CD4-positive, CD25-positive, alpha-beta regulatory T cell (primary cell): ENCODE data around the gene FBLN7. TPM values are rescaled to one million over a fixed set of nuclear protein-coding genes. Genes with fewer than 3 reads are reported as not detected.

Source experiments
- ATAC-seq, 2 donors: fragments of 150-1000 bp; cut with Tn5 transposase; one replicate each; pipeline ENCODE4 v1.10.0; 2021; ENCODE audit warnings: low read depth in 2 of 2, moderate number of reproducible peaks in 2 of 2, moderate library complexity in 1 of 2
- DNase-seq, 3 donors: peaks; one replicate each; pipeline versions ENCODE4 v3.0.0 to v3.0.0-alpha.2; 2012 to 2022; ENCODE audit warnings: mixed read lengths in 1 of 3
- H3K27ac ChIP-seq: one replicate; pipeline ENCODE4 v1.7.0; 2013; ENCODE audit warnings: mild to moderate bottlenecking, low read length; ENCODE audit not compliant: insufficient read depth, poor library complexity, severe bottlenecking
- H3K27me3 ChIP-seq: one replicate; pipeline ENCODE4 v1.7.0; 2013; ENCODE audit warnings: low read length; ENCODE audit not compliant: control insufficient read depth, insufficient read depth
- H3K36me3 ChIP-seq: one replicate; pipeline ENCODE4 v1.7.0; 2013; ENCODE audit warnings: mild to moderate bottlenecking, low read length, moderate library complexity; ENCODE audit not compliant: control insufficient read depth, insufficient read depth
- H3K4me1 ChIP-seq: 2 replicates; pipeline ENCODE4 v1.7.0; 2013; ENCODE audit warnings: mild to moderate bottlenecking, low read length; ENCODE audit not compliant: insufficient read depth, control insufficient read depth, poor library complexity, severe bottlenecking
- H3K4me3 ChIP-seq: one replicate; pipeline ENCODE4 v1.7.0; 2013; ENCODE audit warnings: low read depth, mild to moderate bottlenecking, low read length, moderate library complexity
- H3K9me3 ChIP-seq, 2 experiments: 1 replicate in 1 of 2; 2 replicates in 1 of 2; pipeline ENCODE4 v1.7.0; 2013; ENCODE audit warnings: low read length in 2 of 2, mild to moderate bottlenecking in 1 of 2, moderate library complexity in 1 of 2; ENCODE audit not compliant: control insufficient read depth in 2 of 2
- H3K27ac Mint-ChIP-seq, 3 donors: one replicate each; pipeline ENCODE4 v1.8.0; 2020 to 2022; ENCODE audit warnings: mild to moderate bottlenecking in 3 of 3, mixed read lengths in 3 of 3, moderate library complexity in 2 of 3
- H3K27me3 Mint-ChIP-seq: one replicate; pipeline ENCODE4 v1.8.0; 2022; ENCODE audit warnings: mild to moderate bottlenecking, mixed read lengths
- H3K36me3 Mint-ChIP-seq: one replicate; pipeline ENCODE4 v1.8.0; 2020; ENCODE audit warnings: mixed read lengths
- H3K4me1 Mint-ChIP-seq, 4 donors: one replicate each; pipeline ENCODE4 v1.8.0; 2020 to 2022; ENCODE audit warnings: mixed read lengths in 4 of 4, mild to moderate bottlenecking in 1 of 4
- H3K4me3 Mint-ChIP-seq, 4 donors: one replicate each; pipeline ENCODE4 v1.8.0; 2020 to 2022; ENCODE audit warnings: mild to moderate bottlenecking in 4 of 4, mixed read lengths in 4 of 4, moderate library complexity in 3 of 4
- H3K9me3 Mint-ChIP-seq, 7 donors: one replicate each; pipeline ENCODE4 v1.8.0; 2020 to 2022; ENCODE audit warnings: mixed read lengths in 7 of 7, mild to moderate bottlenecking in 3 of 7, moderate library complexity in 2 of 7
- polyA plus RNA-seq, 4 donors: library from polyadenylated mRNA; unstranded; fragments of 300-500 nt; fragmentation: Illumina TruSeq; gene quantifications; one replicate each; pipeline ENCODE4 v1.2.3, GENCODE V29; 2021
- total RNA-seq: library from RNA; stranded (reverse); gene quantifications from one replicate; pipeline ENCODE4 v1.2.3, GENCODE V29; 2022

FBLN7 gene
- total and polyA plus RNA-seq, 5 donors from 2014 or later = 19.3 to 40.2 (median 36.0) TPM

- no peaks in the 10 kb centered on the region for H3K27me3 Mint-ChIP-seq
- H3K27ac Mint-ChIP-seq = peak overlapping the region in 1 of 3 donors; percentile 80
- Histone ChIP-seq H3K4me3 (no peak overlapping the region), H3K27ac (no peak overlapping the region), H3K27me3 (no peaks in the 10 kb centered on the region), H3K4me1 (peaks cover 26% of the 10 kb centered on the region), H3K36me3 (peaks cover 6% of the 10 kb centered on the region), H3K9me3 (no peaks in the 10 kb centered on the region)
- H3K9me3 Mint-ChIP-seq = no peaks in the 10 kb centered on the region
- peaks cover 28% of the 10 kb centered on the region for H3K36me3 Mint-ChIP-seq
- DNase-seq (no peak), ATAC-seq (no peak)
- H3K4me3 Mint-ChIP-seq = no peak overlapping the region
- H3K4me1 Mint-ChIP-seq = peaks cover 16 to 68% (median 38%) of the 10 kb centered on the region in 4 donors
These were observed 55.8 kb downstream of the FBLN7 start for GRCh38 chr2:112194028-112194427.

DNA sequence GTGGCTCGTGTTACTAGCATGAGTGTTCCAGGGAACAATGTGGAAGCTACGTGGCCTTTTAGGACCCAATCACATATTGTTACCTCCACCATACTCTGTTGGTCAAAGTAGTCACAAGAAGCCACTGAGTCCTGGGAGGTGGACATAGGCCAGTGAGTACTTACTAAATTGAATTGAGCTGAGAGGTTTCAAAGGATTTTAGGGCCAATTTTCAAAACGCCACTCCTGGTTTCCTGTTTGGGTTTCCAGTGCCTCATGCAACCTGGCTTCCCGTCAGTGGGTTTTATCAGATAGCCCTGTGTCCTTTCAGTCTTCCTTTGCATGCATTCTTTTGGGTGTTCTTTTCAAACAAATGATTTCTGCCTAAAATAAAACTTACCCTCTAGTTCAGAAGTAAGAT is 56.3 kb downstream of the FBLN7 start:
- Mint-ChIP-seq H3K4me3 (peak overlapping the region in 1 of 4 donors; percentile 30), H3K27ac (peak overlapping the region in 2 of 3 donors; percentile 49 to 80), H3K4me1 (peaks cover 18 to 65% (median 34%) of the 10 kb centered on the region in 4 donors)

DNA sequence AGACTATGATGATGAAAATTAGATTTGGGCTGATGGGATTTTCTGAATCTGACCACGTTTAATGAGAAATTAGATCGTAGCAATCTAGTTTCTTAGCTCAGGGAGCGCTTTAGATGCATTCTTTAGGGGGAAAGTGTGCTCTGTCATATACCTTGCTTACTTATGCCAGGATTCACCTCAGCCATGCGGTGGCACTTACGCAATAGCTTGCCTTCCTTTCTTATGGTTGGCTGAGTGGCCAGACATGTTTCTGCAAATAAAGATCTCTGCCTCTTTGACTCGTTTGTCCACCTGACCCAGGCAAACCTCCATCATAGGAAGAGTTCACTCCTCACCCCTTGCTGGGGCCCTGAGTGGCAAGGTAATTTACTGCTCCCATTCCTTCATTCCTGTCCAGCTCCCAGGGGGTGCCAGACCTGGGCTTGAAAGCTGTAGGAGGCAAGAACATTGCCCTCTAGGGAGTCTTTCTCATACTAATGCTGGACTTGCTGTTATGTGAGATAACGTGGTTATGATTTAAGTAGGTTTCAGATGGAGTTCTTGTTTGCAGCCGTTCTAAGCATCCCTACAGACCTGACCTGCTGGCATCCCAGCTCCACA is 57.1 kb downstream of the FBLN7 start:
- Mint-ChIP-seq H3K4me3 (no peak overlapping the region), H3K36me3 (peaks cover 38% of the 10 kb centered on the region), H3K27me3 (no peaks in the 10 kb centered on the region), H3K4me1 (peaks cover 17 to 60% (median 27%) of the 10 kb centered on the region in 4 donors), H3K27ac (peak overlapping the region in 1 of 3 donors; percentile 80), H3K9me3 (peaks cover 0 to 2% (median 0%) of the 10 kb centered on the region in 7 donors)
- no peak for DNase-seq
- peaks cover 16% of the 10 kb centered on the region for H3K4me1 ChIP-seq
- H3K9me3 ChIP-seq = no peaks in the 10 kb centered on the region
- no peak overlapping the region for H3K4me3 ChIP-seq
- H3K36me3 ChIP-seq = peaks cover 6% of the 10 kb centered on the region
- ATAC-seq = no peak
- no peaks in the 10 kb centered on the region for H3K27me3 ChIP-seq
- no peak overlapping the region for H3K27ac ChIP-seq

More for the DNA sequence above, 56.3 kb downstream of the FBLN7 start:
- no peak overlapping the region for H3K27ac ChIP-seq
- peaks cover 22% of the 10 kb centered on the region for H3K4me1 ChIP-seq
- no peaks in the 10 kb centered on the region for H3K27me3 ChIP-seq
- no peaks in the 10 kb centered on the region for H3K27me3 Mint-ChIP-seq
- H3K4me3 ChIP-seq = no peak overlapping the region
- H3K36me3 ChIP-seq = peaks cover 6% of the 10 kb centered on the region
- H3K9me3 Mint-ChIP-seq = peaks cover 0 to 2% (median 0%) of the 10 kb centered on the region in 7 donors
- no peak for ATAC-seq
- peaks cover 31% of the 10 kb centered on the region for H3K36me3 Mint-ChIP-seq
- no peaks in the 10 kb centered on the region for H3K9me3 ChIP-seq
- DNase-seq = no peak

DNA sequence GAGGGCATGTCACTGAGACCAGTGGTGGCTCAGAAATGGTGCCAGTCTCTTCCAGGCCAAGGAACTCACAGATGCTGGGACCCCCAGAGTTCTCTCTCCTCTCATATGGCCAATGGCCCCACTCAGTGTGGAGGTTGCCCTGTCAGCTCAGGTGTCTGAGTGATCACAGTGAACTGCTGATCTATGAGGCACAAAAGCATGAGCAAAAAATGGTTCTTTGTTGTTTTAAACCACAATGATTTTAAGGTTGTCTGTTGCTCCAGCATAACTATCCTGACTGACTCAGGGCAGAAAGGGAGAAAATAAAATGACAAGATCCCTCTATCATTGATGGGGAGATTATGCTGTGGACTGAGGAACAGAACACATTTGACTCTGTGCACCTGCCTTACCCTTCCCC is 57.8 kb downstream of the FBLN7 start:
- Mint-ChIP-seq H3K27me3 (no peaks in the 10 kb centered on the region), H3K36me3 (peaks cover 35% of the 10 kb centered on the region), H3K9me3 (peaks cover 0 to 2% (median 0%) of the 10 kb centered on the region in 7 donors), H3K4me3 (no peak overlapping the region), H3K27ac (no peak overlapping the region), H3K4me1 (peaks cover 12 to 57% (median 22%) of the 10 kb centered on the region in 4 donors)
- Histone ChIP-seq H3K4me1 (peaks cover 10% of the 10 kb centered on the region), H3K4me3 (no peak overlapping the region), H3K27ac (no peak overlapping the region), H3K9me3 (no peaks in the 10 kb centered on the region), H3K27me3 (no peaks in the 10 kb centered on the region), H3K36me3 (peaks cover 6% of the 10 kb centered on the region)
- no peak for ATAC-seq
- DNase-seq = no peak

GRCh38 chr2:112197868-112198267 is 59.7 kb downstream of the FBLN7 start:
- peaks cover 5 to 41% (median 12%) of the 10 kb centered on the region in 4 donors for H3K4me1 Mint-ChIP-seq
- Histone ChIP-seq H3K36me3 (peaks cover 3% of the 10 kb centered on the region), H3K4me3 (no peak overlapping the region), H3K9me3 (peaks cover 0 to 2% of the 10 kb centered on the region in 2 experiments), H3K27me3 (no peaks in the 10 kb centered on the region), H3K4me1 (peaks cover 3% of the 10 kb centered on the region), H3K27ac (no peak overlapping the region)
- peaks cover 0 to 2% (median 0%) of the 10 kb centered on the region in 7 donors for H3K9me3 Mint-ChIP-seq
- no peaks in the 10 kb centered on the region for H3K27me3 Mint-ChIP-seq
- no peak overlapping the region for H3K27ac Mint-ChIP-seq
- peaks cover 38% of the 10 kb centered on the region for H3K36me3 Mint-ChIP-seq
- DNase-seq (no peak), ATAC-seq (no peak)
- H3K4me3 Mint-ChIP-seq = peak overlapping the region in 1 of 4 donors; percentile 64

DNA sequence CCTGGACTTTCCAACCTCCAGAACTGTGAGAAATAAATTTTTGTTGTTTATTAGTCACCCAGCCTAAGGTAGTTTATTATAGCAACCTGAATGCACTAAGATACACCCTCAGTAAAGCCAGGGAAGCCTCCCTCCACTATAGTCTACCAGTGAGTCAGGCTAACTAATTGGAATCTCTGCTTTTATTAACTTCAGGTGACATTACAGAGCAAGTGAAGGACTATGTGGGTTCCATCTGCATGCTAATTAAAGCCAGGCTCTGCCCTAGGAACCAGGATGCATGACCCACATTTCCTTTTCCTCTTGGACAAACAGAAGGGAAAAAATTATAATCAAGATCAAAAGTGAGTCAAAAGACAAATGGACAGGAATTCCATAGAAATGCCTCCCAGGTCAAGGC is 60.6 kb downstream of the FBLN7 start:
- Histone ChIP-seq H3K27me3 (no peaks in the 10 kb centered on the region), H3K36me3 (peaks cover under 1% of the 10 kb centered on the region), H3K4me1 (peaks cover 3% of the 10 kb centered on the region), H3K27ac (no peak overlapping the region), H3K4me3 (no peak overlapping the region), H3K9me3 (peaks cover 5 to 10% of the 10 kb centered on the region in 2 experiments)
- Mint-ChIP-seq H3K4me1 (peaks cover 5 to 38% (median 11%) of the 10 kb centered on the region in 4 donors), H3K27me3 (no peaks in the 10 kb centered on the region), H3K36me3 (peaks cover 35% of the 10 kb centered on the region), H3K9me3 (peaks cover 0 to 4% (median 0%) of the 10 kb centered on the region in 7 donors), H3K27ac (peak overlapping the region in 1 of 3 donors; percentile 33), H3K4me3 (no peak overlapping the region)
- no peak for ATAC-seq
- DNase-seq = no peak

GRCh38 chr2:112199188-112199587 is 61.0 kb downstream of the FBLN7 start:
- no peak overlapping the region for H3K4me3 Mint-ChIP-seq
- H3K36me3 Mint-ChIP-seq = peaks cover 34% of the 10 kb centered on the region
- H3K27ac ChIP-seq = no peak overlapping the region
- H3K27me3 Mint-ChIP-seq = no peaks in the 10 kb centered on the region
- peak overlapping the region in 1 of 3 donors; percentile 33 for H3K27ac Mint-ChIP-seq
- no peak overlapping the region for H3K4me3 ChIP-seq
- H3K4me1 Mint-ChIP-seq = peaks cover 5 to 34% (median 10%) of the 10 kb centered on the region in 4 donors
- H3K27me3 ChIP-seq = no peaks in the 10 kb centered on the region
- H3K9me3 Mint-ChIP-seq = peaks cover 0 to 7% (median 2%) of the 10 kb centered on the region in 7 donors
- H3K9me3 ChIP-seq = peaks cover 9 to 14% of the 10 kb centered on the region in 2 experiments
- peaks cover 3% of the 10 kb centered on the region for H3K4me1 ChIP-seq
- DNase-seq = no peak
- no peak for ATAC-seq
- H3K36me3 ChIP-seq = no peaks in the 10 kb centered on the region
